Prostate gland (tissue), 2 donors: ENCODE results near the gene SSR3. TPM values are rescaled to one million over a fixed set of nuclear protein-coding genes. Genes with fewer than 3 reads are reported as not detected.

Source experiments
- DNase-seq: peaks from one replicate; pipeline ENCODE4 v3.0.0-alpha.2; 2019; ENCODE audit warnings: low spot score
- H3K27ac ChIP-seq, 2 donors: fragments of 200-600 bp; sonication (generic); 2 replicates each; pipeline ENCODE4 v1.5.1; 2017 to 2019
- H3K27me3 ChIP-seq: fragments of 200-600 bp; sonication (generic); replicated peaks from 2 replicates; pipeline ENCODE4 v1.5.1; 2019; ENCODE audit not compliant: insufficient read depth
- H3K36me3 ChIP-seq, 2 donors: fragments of 200-600 bp; sonication (generic); 1 replicate in 1 of 2; 2 replicates in 1 of 2; pipeline versions ENCODE4 v1.5.1 to v1.8.1; 2017 to 2019
- H3K4me1 ChIP-seq: fragments of 200-600 bp; sonication (generic); replicated peaks from 2 replicates; pipeline ENCODE4 v1.5.1; 2019
- H3K4me3 ChIP-seq, 2 donors: fragments of 200-600 bp; sonication (generic); 2 replicates each; pipeline ENCODE4 v1.5.1; 2017 to 2019
- H3K9me3 ChIP-seq: fragments of 200-600 bp; sonication (generic); 2 replicates; pipeline ENCODE4 v1.5.1; 2017
- POLR2A ChIP-seq: fragments of 450-650 bp; IDR thresholded peaks from one replicate; pipeline ENCODE4 v1.6.1; 2016; ENCODE audit warnings: antibody characterized with exemption, mild to moderate bottlenecking
- POLR2AphosphoS5 ChIP-seq: sonication (generic); formaldehyde crosslinking; IDR thresholded peaks from one replicate; pipeline ENCODE4 v1.6.1; 2017; ENCODE audit warnings: antibody characterized with exemption
- WGBS: methylation state at CpG from one replicate; pipeline ENCODE4 v1.1.5; 2018; 5-methylcytosine and 5-hydroxymethylcytosine counted together
- intact Hi-C: fragments of 100-400 bp; cut with DNase I; formaldehyde crosslinking; loops from one replicate; pipeline ENCODE4 v1.14.2; 2022
- total RNA-seq, 2 donors: library from RNA; depleted of rRNA; stranded (reverse); fragments of >200 nt; gene quantifications; one replicate each; pipeline ENCODE4 v1.1.0, GENCODE V29; 2016
- TF ChIP-seq, protein P1 (sequence below), 4 experiments: fragments of 200-600 bp in 2 of 4; fragments of 450-650 bp in 2 of 4; sonication (generic) in 2 of 4; IDR thresholded peaks; 1 replicate in 3 of 4; 2 replicates in 1 of 4; pipeline ENCODE4 v1.5.1; 2016 to 2019; ENCODE audit warnings: antibody characterized with exemption in 4 of 4, mild to moderate bottlenecking in 2 of 4, moderate library complexity in 2 of 4

SSR3 gene
- total RNA-seq, 2 donors from 2014 or later, result 102 to 142 TPM

DNA sequence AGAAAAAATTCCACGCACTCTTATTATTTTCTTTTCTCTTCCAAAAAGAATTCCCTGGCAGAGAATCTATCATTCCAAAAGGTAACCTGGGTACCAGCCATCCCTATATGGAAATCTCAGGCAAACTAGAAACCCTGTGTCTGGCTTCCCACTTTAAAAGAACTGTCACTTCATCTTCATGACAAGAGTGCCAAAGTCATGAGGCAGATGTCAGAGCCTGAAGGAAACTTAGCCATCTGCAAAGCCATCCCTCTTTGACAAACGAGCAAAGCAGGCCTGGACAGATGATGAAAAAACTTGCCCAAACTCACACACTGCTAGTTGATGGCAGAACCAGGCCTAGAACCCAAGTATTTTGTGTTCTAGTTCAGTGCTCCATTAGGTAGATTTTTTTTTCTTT, 15.9 kb downstream of the SSR3 start:
- 63% methylated on average over 2 of the region's 2 CpGs for WGBS
- intact Hi-C loops, result loop anchor here (10.0 kb wide), 1 partner anchor 276 kb away; no protein-coding TSS in a partner anchor
- peaks cover 0 to 9% of the 10 kb centered on the region in 2 donors for H3K36me3 ChIP-seq

DNA sequence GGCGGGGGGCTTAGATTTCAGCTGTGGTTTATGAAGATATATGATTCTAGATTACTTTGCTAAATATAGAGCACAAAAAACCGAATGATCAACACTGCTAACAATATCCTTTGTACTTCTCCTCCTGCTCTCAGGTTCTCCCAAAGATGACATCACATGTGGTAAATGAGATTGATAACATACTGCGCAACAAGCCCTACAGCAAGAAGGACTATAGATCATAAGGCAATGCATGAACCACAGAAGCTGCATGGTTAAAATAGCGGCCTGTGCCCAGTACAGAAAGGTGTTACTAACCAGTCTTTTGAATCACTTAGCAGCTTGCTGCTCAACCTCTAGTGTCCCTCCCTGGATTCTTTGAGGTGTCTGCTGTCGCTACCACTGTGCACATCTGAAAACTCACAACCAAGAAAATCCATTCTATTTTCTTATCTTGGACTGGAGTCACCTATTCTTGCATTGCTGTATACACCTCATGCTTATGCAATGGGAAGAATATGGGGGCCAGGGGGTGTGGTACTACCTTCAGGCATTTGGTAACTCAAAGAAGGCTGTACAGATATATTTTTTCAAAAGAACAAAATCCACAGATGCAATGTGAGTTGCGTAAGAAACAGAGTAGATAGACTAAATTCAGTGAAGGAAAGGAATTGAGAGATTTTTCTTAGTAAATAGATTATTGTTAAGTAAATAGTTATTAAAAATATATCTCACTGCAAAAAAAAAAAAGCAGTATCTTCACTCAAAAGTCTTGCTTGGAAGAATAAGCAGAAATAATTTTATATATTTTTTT, 18.2 kb downstream of the SSR3 start:
- H3K9me3 ChIP-seq, result no peaks in the 10 kb centered on the region
- DNase-seq, result no peak
- TF ChIP-seq, protein P1, sequence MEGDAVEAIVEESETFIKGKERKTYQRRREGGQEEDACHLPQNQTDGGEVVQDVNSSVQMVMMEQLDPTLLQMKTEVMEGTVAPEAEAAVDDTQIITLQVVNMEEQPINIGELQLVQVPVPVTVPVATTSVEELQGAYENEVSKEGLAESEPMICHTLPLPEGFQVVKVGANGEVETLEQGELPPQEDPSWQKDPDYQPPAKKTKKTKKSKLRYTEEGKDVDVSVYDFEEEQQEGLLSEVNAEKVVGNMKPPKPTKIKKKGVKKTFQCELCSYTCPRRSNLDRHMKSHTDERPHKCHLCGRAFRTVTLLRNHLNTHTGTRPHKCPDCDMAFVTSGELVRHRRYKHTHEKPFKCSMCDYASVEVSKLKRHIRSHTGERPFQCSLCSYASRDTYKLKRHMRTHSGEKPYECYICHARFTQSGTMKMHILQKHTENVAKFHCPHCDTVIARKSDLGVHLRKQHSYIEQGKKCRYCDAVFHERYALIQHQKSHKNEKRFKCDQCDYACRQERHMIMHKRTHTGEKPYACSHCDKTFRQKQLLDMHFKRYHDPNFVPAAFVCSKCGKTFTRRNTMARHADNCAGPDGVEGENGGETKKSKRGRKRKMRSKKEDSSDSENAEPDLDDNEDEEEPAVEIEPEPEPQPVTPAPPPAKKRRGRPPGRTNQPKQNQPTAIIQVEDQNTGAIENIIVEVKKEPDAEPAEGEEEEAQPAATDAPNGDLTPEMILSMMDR (IDR thresholded peaks at IDR 0.05), result no peak
- TF ChIP-seq POLR2A, result no peak
- H3K36me3 ChIP-seq, result no peaks in the 10 kb centered on the region
- no peak overlapping the region for H3K27ac ChIP-seq
- no peaks in the 10 kb centered on the region for H3K4me1 ChIP-seq
- no peak overlapping the region for H3K4me3 ChIP-seq
- H3K27me3 ChIP-seq, result no peaks in the 10 kb centered on the region
- WGBS, result 93% methylated on average over 6 of the region's 6 CpGs
- intact Hi-C loops, result loop anchor here (10.0 kb wide), 1 partner anchor 278 kb away; no protein-coding TSS in a partner anchor

More for the DNA sequence above, 15.9 kb downstream of the SSR3 start:
- Histone ChIP-seq H3K4me1 (no peaks in the 10 kb centered on the region), H3K27me3 (no peaks in the 10 kb centered on the region), H3K9me3 (no peaks in the 10 kb centered on the region), H3K4me3 (no peak overlapping the region), H3K27ac (no peak overlapping the region)
- TF ChIP-seq POLR2AphosphoS5 (no peak), POLR2A (no peak)
- TF ChIP-seq, protein P1 (IDR thresholded peaks at IDR 0.05), result no peak
- DNase-seq, result no peak

DNA sequence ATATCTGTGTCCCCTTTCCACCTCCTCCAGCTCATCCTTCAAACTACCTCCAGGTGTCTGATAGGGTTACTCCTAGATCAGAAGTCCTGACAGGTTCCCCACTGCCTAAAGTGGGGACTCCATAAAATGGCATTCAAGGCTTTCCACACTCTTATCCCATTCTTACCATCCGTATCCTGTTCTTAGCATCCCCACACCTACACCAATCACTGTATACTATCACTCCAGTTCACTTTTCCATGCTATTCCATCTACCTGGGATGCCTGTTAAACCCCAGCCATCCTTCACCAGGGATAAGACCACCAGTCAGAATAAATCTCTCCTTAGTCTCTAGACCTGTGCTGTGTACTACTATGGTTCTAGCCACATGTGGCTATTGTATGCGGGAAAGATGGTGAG, 19.1 kb downstream of the SSR3 start:
- no peak overlapping the region for H3K4me3 ChIP-seq
- no peaks in the 10 kb centered on the region for H3K36me3 ChIP-seq
- no peaks in the 10 kb centered on the region for H3K4me1 ChIP-seq
- H3K9me3 ChIP-seq, result no peaks in the 10 kb centered on the region
- peak overlapping the region in 1 of 2 donors; percentile 28 for H3K27ac ChIP-seq
- WGBS, result 98% methylated on average over 2 of the region's 2 CpGs
- no peaks in the 10 kb centered on the region for H3K27me3 ChIP-seq
- no peak for TF ChIP-seq POLR2AphosphoS5
- TF ChIP-seq, protein P1 (IDR thresholded peaks at IDR 0.05), result no peak
- intact Hi-C loops, result loop anchor here (10.0 kb wide), 1 partner anchor 279 kb away; no protein-coding TSS in a partner anchor
- DNase-seq, result no peak

DNA sequence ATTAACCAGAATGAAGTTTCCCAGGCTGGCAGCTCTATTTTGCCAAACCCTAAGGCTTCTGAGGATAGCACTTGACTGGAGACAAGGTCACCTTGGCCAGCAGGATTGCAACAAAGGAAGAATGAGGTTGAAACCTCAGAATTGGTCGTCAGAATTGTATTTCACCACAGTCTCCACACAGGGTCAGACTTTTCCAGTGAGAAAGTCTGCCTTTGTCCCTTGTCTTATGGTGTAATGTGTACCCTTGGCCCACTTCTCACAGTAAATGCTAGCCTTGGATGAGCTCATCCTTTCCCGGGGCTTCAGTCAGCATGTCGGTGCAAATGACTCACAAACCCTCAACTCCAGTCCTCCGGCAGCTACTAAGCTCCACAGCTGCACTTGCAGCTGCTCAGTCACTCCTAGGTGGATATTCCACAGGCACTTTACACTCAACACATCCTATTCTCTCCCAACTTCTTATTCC, 19.7 kb downstream of the SSR3 start:
- 19% methylated on average over 4 of the region's 4 CpGs for WGBS
- H3K27ac ChIP-seq, result peak overlapping the region; percentile 1 to 15
- DNase-seq, result no peak
- no peaks in the 10 kb centered on the region for H3K9me3 ChIP-seq
- TF ChIP-seq, protein P1 (IDR thresholded peaks at IDR 0.05), result peak in 1 of 4 experiments; percentile 24
- TF ChIP-seq POLR2AphosphoS5 (peak; percentile 30), POLR2A (no peak)
- no peaks in the 10 kb centered on the region for H3K4me1 ChIP-seq
- no peaks in the 10 kb centered on the region for H3K27me3 ChIP-seq
- H3K4me3 ChIP-seq, result no peak overlapping the region
- H3K36me3 ChIP-seq, result no peaks in the 10 kb centered on the region
- intact Hi-C loops, result loop anchor here (10.0 kb wide), 1 partner anchor 280 kb away; no protein-coding TSS in a partner anchor
